Measurements from ENCODE around the gene DNLZ.
"Not testable (repeated sequence)": the region's sequence is repeated elsewhere in the genome, so short reads cannot be mapped to it uniquely, and the experiment has no call there.

Gene DNLZ

DNA sequence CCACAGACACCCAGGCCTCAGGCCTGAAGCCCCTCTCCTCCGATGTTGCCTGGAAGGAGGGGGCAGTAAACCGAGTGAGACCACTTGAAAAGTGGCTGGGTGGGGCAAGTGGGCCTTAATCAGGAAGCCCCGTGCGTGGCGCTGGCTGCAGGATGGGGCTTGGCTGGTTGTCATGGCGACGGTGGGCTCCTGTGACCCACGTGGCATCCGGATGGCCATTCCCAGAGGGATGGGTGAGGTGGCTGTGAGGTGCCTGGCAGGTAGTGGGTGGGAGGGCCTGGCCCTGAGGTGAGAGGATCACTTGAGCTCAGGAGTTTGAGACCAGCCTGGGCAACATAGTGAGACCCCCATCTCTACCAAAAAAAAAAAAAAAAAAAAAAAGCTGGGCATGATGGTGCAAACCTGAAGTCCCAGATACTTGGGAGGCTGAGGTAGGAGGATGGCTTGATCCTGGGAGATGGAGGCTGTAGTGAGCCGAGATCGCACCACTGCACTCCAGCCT, 31.0 kb downstream of the DNLZ start:
- DNase-seq (ENCODE audit: low read depth in 1 of 2, low spot score in 1 of 2), result no peak

DNA sequence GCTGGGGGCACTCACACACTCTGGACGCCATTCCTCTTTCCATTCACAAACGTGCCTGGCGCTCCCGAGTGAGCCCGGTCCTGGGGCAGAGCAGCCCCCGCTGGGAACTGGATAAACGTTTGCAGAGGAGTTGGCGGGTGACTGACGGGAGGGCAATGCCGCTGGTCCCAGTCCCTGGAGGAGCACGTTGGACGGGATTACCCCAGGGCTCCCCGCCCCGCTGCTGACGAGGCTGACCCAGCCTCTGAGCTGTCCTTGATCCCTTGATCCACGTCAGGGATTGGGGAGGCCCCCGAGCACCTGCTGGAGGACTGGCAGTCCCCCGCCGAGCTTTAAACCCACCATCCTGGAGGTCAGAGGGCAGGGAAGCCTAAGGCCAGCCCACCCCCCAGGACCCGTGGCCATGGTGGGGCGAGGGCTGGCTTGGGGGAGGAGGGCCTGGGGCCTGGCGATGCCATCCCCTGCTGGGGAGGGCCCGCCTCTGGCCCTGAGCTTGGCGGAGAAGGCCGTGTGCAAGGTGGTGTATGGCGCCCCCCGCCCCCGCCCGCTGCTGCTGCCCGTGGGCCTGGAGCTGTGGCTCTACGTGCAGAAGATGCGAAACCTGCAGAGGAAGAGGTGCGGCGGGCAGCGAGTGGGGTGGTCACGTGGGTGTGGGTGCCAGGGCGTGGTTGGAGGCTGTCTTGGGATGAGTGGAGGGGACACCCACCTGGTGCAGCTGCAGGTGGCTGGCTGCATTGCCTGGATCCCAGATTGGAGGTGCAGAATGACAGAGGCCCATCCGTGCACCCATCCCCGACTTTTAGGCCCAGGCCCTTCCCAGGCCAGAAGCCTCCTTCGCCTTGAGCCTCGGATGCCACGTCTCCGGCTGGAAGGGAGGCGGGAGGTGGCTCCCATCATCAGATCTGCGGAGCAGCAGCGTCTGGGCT, 31.7 kb downstream of the DNLZ start:
- no peak for DNase-seq (ENCODE audit: low read depth in 1 of 2, low spot score in 1 of 2)

GRCh38 chr9:136331030-136331429, 32.5 kb downstream of the DNLZ start:
- no peak for DNase-seq (ENCODE audit: low read depth in 1 of 2, low spot score in 1 of 2)

DNA sequence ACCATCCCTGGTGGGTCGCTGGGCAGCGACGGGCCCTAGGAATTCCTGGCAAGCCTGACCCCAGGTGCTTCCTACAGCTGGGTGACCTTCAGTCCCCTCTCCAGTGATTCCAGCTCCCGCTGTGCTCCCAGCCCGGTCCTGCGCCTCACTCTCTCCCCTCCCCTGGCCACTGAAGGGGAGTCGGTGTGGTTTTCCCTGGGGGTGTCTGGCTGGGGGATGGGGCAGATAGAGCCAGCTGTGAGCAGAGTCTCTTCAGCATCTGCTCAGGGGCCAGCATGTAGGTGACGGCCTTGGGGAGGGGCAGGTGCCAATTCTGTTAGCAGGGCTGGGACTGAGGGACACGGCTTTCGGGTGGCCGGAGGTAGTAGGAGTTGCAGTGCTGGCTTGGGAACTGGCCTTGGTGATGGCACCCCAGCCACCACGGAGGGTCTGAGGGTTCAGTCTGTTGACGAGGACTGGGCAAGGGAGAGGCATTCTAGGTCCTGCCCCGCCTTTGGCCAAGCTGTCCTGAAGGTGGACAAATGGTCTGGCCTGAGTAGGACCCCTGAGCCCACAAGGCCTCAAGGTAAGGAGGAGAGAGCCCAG, 33.0 kb downstream of the DNLZ start:
- no peak for DNase-seq (ENCODE audit: low read depth in 1 of 2, low spot score in 1 of 2)

DNA sequence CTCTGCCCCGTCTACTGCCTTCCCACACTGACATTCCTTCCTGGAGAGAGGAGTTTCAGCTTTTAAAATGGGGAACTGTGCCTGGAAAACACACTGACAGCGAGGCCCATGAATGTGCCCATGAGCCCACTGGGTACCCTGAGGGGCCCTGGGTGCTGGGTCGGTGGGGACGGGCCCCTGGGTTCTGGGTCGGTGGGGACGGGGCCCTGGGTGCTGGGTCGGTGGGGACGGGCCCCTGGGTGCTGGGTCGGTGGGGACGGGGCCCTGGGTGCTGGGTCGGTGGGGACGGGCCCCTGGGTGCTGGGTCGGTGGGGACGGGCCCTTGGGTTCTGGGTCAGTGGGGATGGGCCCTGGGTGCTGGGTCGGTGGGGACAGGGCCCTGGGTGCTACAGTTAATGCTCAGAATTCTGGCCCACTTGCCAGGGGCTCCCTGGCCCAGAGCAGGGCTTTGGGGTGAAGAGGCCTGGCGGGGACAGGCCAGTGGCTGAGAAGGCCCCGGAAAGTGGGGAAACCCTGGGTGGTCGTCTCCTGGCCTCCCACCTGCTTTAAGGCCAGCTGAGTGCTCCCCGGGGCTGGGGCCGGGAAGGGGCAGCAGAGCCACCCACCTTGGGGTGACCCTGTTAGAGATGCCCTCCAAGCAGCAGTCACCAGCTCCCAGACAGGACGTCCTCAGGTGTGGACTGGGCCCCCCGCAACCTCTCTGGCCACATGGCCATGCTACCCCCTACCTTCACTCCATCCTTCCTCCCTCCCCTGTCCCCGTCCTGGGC, 33.7 kb downstream of the DNLZ start:
- DNase-seq (ENCODE audit: low read depth in 1 of 2, low spot score in 1 of 2), result no peak

GRCh38 chr9:136329211-136329627, 34.3 kb downstream of the DNLZ start:
- DNase-seq (ENCODE audit: low read depth in 1 of 2, low spot score in 1 of 2), result no peak

DNA sequence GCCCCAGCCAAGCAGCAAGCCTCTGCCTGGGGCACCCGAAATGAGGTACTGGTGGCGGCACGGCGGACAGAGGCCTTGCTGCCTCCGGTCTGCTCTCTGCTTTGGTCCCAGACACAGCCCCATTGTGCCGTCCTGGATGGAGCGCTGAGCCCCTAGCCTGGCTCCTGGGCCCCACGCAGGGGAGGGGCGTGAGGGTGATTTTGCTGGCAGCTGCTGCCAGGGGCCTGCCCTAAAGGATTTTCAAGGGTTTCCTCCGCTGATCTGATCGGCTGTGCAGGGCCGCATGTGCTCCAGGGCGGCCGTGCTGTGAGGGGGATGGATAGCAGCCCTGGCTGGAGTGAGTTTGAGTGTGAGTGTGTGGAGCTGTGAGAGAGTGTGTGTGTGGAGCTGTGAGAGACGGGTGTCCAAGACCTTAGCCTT, 34.9 kb downstream of the DNLZ start:
- no peak for DNase-seq (ENCODE audit: low read depth in 1 of 2, low spot score in 1 of 2)

GRCh38 chr9:136328011-136328621, 35.4 kb downstream of the DNLZ start:
- no peak for DNase-seq (ENCODE audit: low read depth in 1 of 2, low spot score in 1 of 2)

- DNase-seq (ENCODE audit: low read depth in 1 of 2, low spot score in 1 of 2), result no peak
Observed at GRCh38 chr9:136327304-136327974, 36.1 kb downstream of the DNLZ start, which contains the start of gene GPSM1. TSS of gene GPSM1 (plus strand) at chr9:136327539. CDS start at chr9:136327696, 157 bp downstream.

GRCh38 chr9:136326761-136327303, 36.7 kb downstream of the DNLZ start:
- no peak for DNase-seq (ENCODE audit: low read depth in 1 of 2, low spot score in 1 of 2)

GRCh38 chr9:136326061-136326760, 37.3 kb downstream of the DNLZ start:
- DNase-seq (ENCODE audit: low read depth in 1 of 2, low spot score in 1 of 2), result no peak

DNA sequence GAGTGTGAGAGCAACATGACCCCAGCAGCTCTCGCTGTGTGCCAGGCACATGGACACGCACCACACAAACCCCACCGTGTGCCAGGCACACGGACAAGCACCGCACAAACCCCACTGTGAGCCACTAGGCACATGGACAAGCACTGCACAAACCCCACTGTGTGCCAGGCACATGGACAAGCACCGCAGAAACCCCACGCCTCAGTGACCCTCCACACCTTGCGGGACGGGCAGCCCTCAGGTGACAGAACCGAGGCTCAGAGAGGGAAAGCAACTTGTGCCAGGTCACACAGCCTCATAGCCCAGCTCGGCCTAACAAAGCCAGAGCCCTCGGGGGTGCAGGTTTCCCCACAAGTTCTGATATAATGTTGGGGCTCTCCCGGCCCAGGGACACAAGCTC, 38.2 kb downstream of the DNLZ start:
- no peak for DNase-seq (ENCODE audit: low read depth in 1 of 2, low spot score in 1 of 2)

GRCh38 chr9:136324501-136325300, 38.8 kb downstream of the DNLZ start:
- no peak for DNase-seq (ENCODE audit: low read depth in 1 of 2, low spot score in 1 of 2)

GRCh38 chr9:136323371-136323789, 40.2 kb downstream of the DNLZ start:
- no peak for DNase-seq (ENCODE audit: low read depth in 1 of 2, low spot score in 1 of 2)

GRCh38 chr9:136322756-136323330, 40.7 kb downstream of the DNLZ start:
- no peak for DNase-seq (ENCODE audit: low read depth in 1 of 2, low spot score in 1 of 2)

DNA sequence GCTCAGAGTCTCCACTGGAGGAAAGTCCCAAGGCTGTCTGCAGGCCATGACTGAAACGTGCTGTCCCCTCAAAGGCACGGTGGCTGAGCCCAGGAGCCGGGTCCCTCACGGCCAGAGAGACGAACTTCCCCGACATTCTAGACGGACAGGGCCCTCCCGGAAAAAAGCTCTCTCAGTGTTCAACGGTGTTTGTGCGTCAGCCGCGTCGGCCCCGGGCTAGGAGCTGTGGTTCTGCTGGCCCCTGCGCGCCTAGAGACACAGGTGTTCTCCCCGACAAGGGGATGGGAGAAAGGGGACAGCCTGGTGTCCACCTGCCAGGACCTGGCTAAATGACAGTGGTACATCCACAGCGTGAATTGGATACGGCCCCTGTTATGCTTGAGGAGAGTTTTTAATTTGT, 42.0 kb downstream of the DNLZ start:
- no peak for DNase-seq (ENCODE audit: low read depth in 1 of 2, low spot score in 1 of 2)

GRCh38 chr9:136320972-136321371, 42.6 kb downstream of the DNLZ start:
- DNase-seq (ENCODE audit: low read depth in 1 of 2, low spot score in 1 of 2), result not testable (repeated sequence)

- not testable (repeated sequence) for DNase-seq (ENCODE audit: low read depth in 1 of 2, low spot score in 1 of 2)
Observed at GRCh38 chr9:136319955-136320354, 43.6 kb downstream of the DNLZ start.

Data from activated CD4-positive, alpha-beta T cell treated with anti-CD3 and anti-CD28 coated beads, Interleukin-2, amount 50 U/mL, for 24 hours (primary cell).